Fibroblast of mammary gland (primary cell): ENCODE measurements around the gene CIB2.

Experiments
- DNase-seq: peaks from one replicate; pipeline ENCODE4 v3.0.0-alpha.2; 2010; ENCODE audit warnings: low read depth
- H3K4me3 ChIP-seq: 2 replicates; pipeline ENCODE4 v1.5.1; 2011; ENCODE audit warnings: low read depth, mild to moderate bottlenecking, low read length, moderate library complexity; ENCODE audit not compliant: control insufficient read depth
- TF ChIP-seq, protein P1 (sequence below): conservative IDR thresholded peaks from 2 replicates; pipeline ENCODE4 v1.5.1; 2011; ENCODE audit warnings: low read depth, low read length, inconsistent platforms; ENCODE audit not compliant: control insufficient read depth, insufficient read depth

The CIB2 gene

GRCh38 chr15:78065973-78066946, 65.0 kb downstream of the CIB2 start:
- DNase-seq = no peak
- no peak overlapping the region for H3K4me3 ChIP-seq
- TF ChIP-seq, protein P1, sequence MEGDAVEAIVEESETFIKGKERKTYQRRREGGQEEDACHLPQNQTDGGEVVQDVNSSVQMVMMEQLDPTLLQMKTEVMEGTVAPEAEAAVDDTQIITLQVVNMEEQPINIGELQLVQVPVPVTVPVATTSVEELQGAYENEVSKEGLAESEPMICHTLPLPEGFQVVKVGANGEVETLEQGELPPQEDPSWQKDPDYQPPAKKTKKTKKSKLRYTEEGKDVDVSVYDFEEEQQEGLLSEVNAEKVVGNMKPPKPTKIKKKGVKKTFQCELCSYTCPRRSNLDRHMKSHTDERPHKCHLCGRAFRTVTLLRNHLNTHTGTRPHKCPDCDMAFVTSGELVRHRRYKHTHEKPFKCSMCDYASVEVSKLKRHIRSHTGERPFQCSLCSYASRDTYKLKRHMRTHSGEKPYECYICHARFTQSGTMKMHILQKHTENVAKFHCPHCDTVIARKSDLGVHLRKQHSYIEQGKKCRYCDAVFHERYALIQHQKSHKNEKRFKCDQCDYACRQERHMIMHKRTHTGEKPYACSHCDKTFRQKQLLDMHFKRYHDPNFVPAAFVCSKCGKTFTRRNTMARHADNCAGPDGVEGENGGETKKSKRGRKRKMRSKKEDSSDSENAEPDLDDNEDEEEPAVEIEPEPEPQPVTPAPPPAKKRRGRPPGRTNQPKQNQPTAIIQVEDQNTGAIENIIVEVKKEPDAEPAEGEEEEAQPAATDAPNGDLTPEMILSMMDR = no peak

- TF ChIP-seq, protein P1 = no peak
- H3K4me3 ChIP-seq = no peak overlapping the region
Observed at GRCh38 chr15:78065284-78065872, 65.9 kb downstream of the CIB2 start.

GRCh38 chr15:78064544-78064943, 66.7 kb downstream of the CIB2 start:
- H3K4me3 ChIP-seq = no peak overlapping the region
- TF ChIP-seq, protein P1 = no peak
- peak; percentile 80 for DNase-seq

More at GRCh38 chr15:78065284-78065872, 65.9 kb downstream of the CIB2 start:
- peak; percentile 99 for DNase-seq

DNA sequence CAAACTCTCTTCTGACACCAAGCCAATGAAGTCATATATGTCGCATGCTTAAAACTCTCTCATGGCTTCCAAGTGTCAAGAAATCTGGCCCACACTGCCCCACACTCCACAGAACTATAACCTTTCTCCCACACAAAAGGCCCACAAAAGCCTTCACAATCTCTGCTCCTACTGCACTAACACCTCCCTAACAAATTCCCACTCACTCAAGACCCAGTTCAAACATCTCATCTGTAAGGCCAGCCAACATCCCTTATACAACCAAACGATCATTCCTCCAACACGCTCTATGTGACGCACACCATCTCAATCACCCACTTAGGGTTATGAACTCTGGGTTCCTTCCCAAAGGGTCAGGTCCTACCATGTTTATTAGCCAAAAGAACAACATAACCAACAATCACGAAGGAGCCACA, 67.3 kb downstream of the CIB2 start:
- peak; percentile 90 for DNase-seq
- TF ChIP-seq, protein P1 = no peak

GRCh38 chr15:78063217-78063616, 68.0 kb downstream of the CIB2 start:
- TF ChIP-seq, protein P1 = no peak
- no peak for DNase-seq
- H3K4me3 ChIP-seq = no peak overlapping the region

More for the DNA sequence above, 67.3 kb downstream of the CIB2 start:
- H3K4me3 ChIP-seq = no peak overlapping the region

GRCh38 chr15:78061963-78062427, 69.2 kb downstream of the CIB2 start:
- H3K4me3 ChIP-seq = peak overlapping the region; percentile 8
- TF ChIP-seq, protein P1 = no peak
- DNase-seq = peak; percentile 62
